ENCODE results near the gene CDC14A.

GRCh38 chr1:100362821-100363466 is 10.6 kb downstream of the CDC14A start:
- no peak for TF ChIP-seq TAF1 (IDR thresholded peaks at IDR 0.05; ENCODE audit: borderline replicate concordance, insufficient read depth, low read length)
- no peak for TF ChIP-seq POLR2AphosphoS5 (IDR thresholded peaks at IDR 0.05; ENCODE audit: low read depth, low read length)
- TF ChIP-seq REST (IDR thresholded peaks at IDR 0.05; ENCODE audit: insufficient read depth in 1 of 2, low read depth in 2 of 2, low read length in 2 of 2) = no peak

Measured in PFSK-1 (cell line).